Motor neuron (in vitro differentiated cells): ENCODE measurements around the gene PIK3R3. TPM values are rescaled to one million over a fixed set of nuclear protein-coding genes. Genes with fewer than 3 reads are reported as not detected.
A peak's percentile ranks its signal among the peaks of the same experiment; 100 is the strongest.
"Not testable (repeated sequence)": the region's sequence is repeated elsewhere in the genome, so short reads cannot be mapped to it uniquely, and the experiment has no call there.

Experiments used
- ATAC-seq, 8 experiments: fragments of 200-7000 bp; cut with Tn5 transposase; replicated peaks in 6 of 8; 2 replicates each; pipeline ENCODE4 v1.8.0; 2021; ENCODE audit warnings: mild to moderate bottlenecking in 8 of 8, moderate library complexity in 8 of 8
- H3K27ac ChIP-seq, 2 donors: fragments of 250-450 bp; sonication (Bioruptor Pico); 2 replicates each; pipeline ENCODE4 v1.9.0; 2021; ENCODE audit warnings: antibody characterized with exemption in 2 of 2, mild to moderate bottlenecking in 2 of 2, moderate library complexity in 1 of 2
- H3K4me1 ChIP-seq, 2 donors: fragments of 250-450 bp; sonication (Bioruptor Pico); replicated peaks in 1 of 2; 2 replicates each; pipeline ENCODE4 v1.6.1; 2021; ENCODE audit warnings: antibody characterized with exemption in 2 of 2, mild to moderate bottlenecking in 2 of 2, moderate library complexity in 1 of 2
- H3K4me3 ChIP-seq, 5 donors: fragments of 250-450 bp; sonication (Bioruptor Pico); 2 replicates each; pipeline ENCODE4 v1.9.0; 2021; ENCODE audit warnings: antibody characterized with exemption in 5 of 5, mild to moderate bottlenecking in 5 of 5, moderate library complexity in 4 of 5
- WGBS, 10 experiments: fragments of 450-650 bp; shearing (Covaris generic); methylation state at CpG; one replicate each; pipeline ENCODE4 v1.0.0; 2022; 5-methylcytosine and 5-hydroxymethylcytosine counted together
- in situ Hi-C, 9 experiments: fragments of 400-800 bp; cut with MboI; loops; one replicate each; pipeline ENCODE4 v1.15.0; 2021; ENCODE audit warnings: low sequenced_read_pairs in 9 of 9, low pct_unique_long_range_greater_than_20kb in 2 of 9; ENCODE audit not compliant: unreplicated experiment in 9 of 9
- total RNA-seq, 8 experiments: library from RNA; unstranded; fragments of 300-600 nt; gene quantifications; 2 replicates each; pipeline versions ENCODE4 v1.2.3 to v1.2.4, GENCODE V29; 2022

PIK3R3 gene
- total RNA-seq, 8 experiments from 2014 or later = 11.6 to 137 (median 39.1) TPM

DNA sequence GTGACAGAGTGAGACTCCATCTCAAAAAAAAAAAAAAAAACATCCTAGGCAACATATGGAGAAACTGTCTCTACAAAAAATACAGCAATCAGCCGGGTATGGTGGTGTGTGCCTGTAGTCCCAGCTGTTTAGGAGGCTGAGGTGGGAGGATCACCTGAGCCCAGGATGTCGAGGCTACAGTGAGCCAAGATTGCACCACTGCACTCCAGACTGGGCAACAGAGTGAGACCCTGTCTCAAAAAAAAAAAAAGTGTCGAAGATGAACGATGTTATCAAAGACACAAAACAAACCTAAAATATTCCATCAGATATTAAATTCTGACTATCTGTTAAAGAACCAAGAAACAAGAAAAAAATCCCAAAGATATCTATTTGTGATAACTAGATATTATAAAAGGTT, 38.6 kb downstream of the PIK3R3 start:
- H3K4me1 ChIP-seq, H3K27ac ChIP-seq, H3K4me3 ChIP-seq, in situ Hi-C loops, ATAC-seq: not testable (repeated sequence)
- 39 to 100% (median 93%) methylated on average over 1 to 4 of the region's 4 CpGs for WGBS, 10 experiments

DNA sequence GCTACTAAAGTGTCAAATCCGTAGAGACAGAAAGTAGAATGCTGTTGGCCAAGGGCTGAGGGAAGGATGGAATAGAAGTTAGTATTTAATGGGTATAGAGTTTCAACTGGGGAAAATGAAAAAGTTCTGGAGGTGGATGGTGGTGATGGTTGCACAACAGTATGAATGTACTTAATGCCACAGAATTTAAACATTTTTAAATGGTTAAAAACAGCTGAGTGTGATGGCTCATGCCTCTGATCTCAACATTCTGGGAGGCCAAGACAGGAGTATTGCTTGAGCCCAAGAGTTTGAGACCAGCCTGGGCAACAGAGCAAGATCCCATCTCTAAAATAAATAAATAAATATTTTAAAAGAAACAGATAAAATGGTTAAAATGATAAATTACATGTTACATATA, 44.5 kb downstream of the PIK3R3 start:
- 63 to 100% (median 92%) methylated on average over 1 of the region's 1 CpG; no CpG with 5 or more reads in 3 of the 10 experiments for WGBS, 10 experiments
- Histone ChIP-seq H3K27ac (no peak overlapping the region), H3K4me1 (no peaks in the 10 kb centered on the region), H3K4me3 (no peak overlapping the region)
- ATAC-seq = no peak
- in situ Hi-C loops = no loop called here

DNA sequence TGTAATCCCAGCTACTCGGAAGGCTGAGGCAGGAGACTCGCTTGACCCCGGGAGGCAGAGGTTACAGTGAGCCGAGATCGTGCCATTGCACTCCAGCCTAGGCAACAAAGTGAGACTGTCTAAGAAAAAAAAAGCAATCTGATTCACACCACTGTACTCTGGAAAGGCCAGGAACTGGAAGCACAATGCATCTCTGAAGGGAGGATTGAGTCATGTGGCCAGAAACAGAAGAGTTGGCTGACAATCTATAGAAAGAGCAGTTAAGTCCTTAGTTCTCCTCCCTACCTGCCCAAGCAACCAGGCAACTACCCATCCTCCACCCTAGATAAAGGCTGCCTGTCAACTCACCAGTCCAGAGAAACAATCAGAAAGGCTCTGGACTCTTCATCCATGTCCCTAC, 45.9 kb downstream of the PIK3R3 start:
- peak in 3 of 8 experiments; percentile 20 to 52 (median 51) for ATAC-seq
- no peak overlapping the region for H3K4me3 ChIP-seq
- 91 to 100% (median 97%) methylated on average over 1 to 5 of the region's 5 CpGs; no CpG with 5 or more reads in 5 of the 10 experiments for WGBS, 10 experiments
- in situ Hi-C loops = no loop called here
- no peak overlapping the region for H3K27ac ChIP-seq
- no peaks in the 10 kb centered on the region for H3K4me1 ChIP-seq

DNA sequence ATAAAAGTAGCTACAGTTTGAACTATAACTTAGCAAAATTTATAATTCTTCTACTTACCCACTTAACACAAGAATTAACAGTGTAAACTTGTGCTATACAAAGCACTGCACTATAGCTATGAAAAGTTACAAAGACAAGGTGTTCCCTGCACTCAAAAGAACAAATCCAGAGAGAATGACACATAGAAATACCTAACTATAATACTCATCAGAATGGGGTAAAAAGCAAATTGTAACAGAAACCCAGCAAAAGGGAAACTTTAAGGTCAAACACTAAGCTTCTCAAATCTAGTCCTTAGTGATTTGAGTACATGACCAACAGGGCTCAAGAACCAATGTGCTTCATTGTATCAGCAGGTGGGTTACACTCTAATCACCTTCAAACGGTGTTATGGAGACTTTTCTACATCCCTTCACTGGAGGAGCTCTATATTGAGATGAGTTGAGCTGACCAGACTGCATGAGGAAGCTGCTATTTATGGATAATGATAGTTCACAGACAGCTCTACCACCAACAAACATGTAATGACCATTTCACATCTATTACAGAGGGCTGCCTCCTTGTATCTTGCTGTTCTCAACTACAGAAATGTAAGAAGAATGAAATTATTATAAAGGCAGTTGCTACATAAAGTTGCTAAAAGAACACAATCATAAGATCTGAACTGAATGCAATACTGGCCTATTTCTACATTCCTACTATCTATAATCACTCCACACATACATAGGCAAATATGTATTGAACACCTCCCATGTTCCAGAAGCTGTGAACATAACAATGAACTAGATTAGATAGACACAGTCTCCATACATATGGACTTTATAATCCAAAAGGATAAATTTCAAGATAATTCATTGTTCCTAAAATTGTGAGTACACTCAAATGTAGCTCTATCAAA, 47.6 kb downstream of the PIK3R3 start:
- ATAC-seq = peak in 5 of 8 experiments; percentile 25 to 69 (median 53)
- Histone ChIP-seq H3K27ac (no peak overlapping the region), H3K4me1 (no peaks in the 10 kb centered on the region), H3K4me3 (no peak overlapping the region)
- WGBS, 10 experiments = 40 to 100% (median 86%) methylated on average over 1 of the region's 1 CpG; no CpG with 5 or more reads in 4 of the 10 experiments
- in situ Hi-C loops = no loop called here

DNA sequence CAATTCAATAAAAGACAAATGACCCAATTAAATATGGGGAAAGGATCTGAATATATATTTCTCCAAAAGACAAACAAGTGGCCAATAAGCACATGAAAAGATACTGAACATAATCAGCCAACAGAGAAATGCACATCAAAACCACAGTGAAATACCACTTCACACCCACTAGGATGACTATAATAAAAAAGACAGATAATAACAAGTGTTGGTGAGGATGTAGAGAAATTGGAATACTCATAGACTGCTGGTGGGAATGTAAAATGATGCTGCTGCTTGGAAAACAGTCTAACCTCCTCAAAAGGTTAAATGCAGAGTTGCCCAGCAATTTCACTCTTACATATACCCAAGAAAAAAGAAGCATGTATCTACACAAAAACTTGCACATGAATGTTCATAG, 48.9 kb downstream of the PIK3R3 start:
- no peak for ATAC-seq
- Histone ChIP-seq H3K27ac (no peak overlapping the region), H3K4me1 (no peaks in the 10 kb centered on the region), H3K4me3 (no peak overlapping the region)
- in situ Hi-C loops = no loop called here

DNA sequence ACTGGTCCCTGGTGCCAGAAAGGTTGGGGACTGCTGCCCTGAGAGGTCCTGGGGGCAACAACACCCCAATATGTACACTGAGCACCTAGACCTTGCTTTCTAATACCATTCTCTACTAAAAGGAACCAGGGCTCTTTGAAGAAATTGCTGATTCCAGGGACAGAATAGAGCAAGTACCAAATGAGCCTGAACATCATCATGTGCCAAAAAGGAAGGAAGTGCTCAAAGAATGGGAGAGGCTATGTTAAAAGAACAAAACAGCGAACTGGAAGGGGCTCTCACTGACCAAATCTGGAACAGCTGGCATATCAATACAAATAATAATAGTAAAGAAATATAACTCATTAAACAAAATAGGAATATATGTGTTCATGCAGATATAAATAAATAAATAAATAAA, 50.8 kb downstream of the PIK3R3 start:
- in situ Hi-C loops = no loop called here
- no peak for ATAC-seq
- no peak overlapping the region for H3K4me3 ChIP-seq
- no peaks in the 10 kb centered on the region for H3K4me1 ChIP-seq
- 64 to 100% (median 91%) methylated on average over 1 of the region's 1 CpG; no CpG with 5 or more reads in 2 of the 10 experiments for WGBS, 10 experiments
- H3K27ac ChIP-seq = no peak overlapping the region

DNA sequence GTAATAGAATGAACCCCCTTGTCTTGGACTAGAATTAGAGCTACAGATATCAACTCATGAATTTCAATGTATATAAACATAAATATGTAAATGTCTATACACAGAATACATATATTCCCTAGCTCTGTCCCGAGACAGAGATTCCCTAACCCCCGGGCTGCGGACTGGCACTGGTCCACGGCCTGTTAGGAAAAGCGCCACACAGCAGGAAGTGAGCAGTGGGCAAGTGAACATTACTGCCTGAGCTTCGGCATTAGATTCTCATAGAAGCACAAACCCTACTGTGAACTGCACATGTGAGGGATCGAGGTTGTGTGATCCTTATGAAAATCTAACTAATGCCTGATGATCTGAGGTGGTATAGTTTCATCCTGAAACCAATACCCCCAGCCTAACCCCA, 51.2 kb downstream of the PIK3R3 start:
- peak in 1 of 8 experiments; percentile 49 for ATAC-seq

DNA sequence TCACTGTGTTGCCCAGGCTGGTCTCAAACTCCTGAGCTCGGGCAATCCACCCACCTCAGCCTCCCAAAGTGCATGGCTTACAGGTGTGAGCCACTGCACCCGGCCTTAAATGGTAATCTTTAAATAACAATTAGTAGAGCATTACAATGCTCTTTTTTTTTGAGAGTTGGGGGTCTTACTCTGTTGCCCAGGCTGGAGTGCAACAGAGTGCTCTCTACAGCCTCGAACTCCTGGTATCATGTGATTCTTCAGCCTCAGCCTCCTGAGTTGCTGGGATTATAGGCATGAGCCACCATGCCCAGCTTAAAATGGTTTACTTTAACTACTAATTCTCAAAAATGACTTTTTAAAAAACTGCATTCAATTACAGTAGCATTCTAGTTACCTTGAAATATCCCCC, 52.2 kb downstream of the PIK3R3 start:
- 80 to 100% (median 92%) methylated on average over 1 to 3 of the region's 3 CpGs; no CpG with 5 or more reads in 2 of the 10 experiments for WGBS, 10 experiments
- in situ Hi-C loops = no loop called here
- no peak for ATAC-seq
- Histone ChIP-seq H3K4me1 (no peaks in the 10 kb centered on the region), H3K4me3 (no peak overlapping the region), H3K27ac (no peak overlapping the region)

More for the DNA sequence above, 51.2 kb downstream of the PIK3R3 start:
- H3K4me1 ChIP-seq = no peaks in the 10 kb centered on the region
- H3K27ac ChIP-seq = no peak overlapping the region
- in situ Hi-C loops = no loop called here
- 40 to 98% (median 92%) methylated on average over 1 to 7 of the region's 7 CpGs; no CpG with 5 or more reads in 4 of the 10 experiments for WGBS, 10 experiments
- H3K4me3 ChIP-seq = no peak overlapping the region

DNA sequence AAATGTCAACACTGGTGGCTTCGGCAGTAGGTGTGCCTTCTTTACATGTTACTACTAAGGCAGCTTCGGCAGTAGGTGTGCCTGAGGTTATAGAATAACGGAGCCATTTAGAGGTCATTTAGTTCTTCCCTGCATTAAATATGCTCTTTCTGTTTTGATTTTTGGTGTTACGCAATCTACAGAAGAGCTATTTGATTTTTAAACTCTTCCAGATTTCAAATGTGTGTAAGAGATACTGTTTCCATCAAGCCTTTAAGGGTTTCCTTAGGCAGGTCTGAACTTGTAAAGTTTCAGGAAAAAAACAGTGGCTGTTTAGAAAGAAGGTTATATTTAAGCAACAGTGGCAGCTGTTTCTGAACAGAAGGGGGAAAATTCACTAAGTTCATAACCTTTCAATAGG, 54.8 kb downstream of the PIK3R3 start:
- Histone ChIP-seq H3K4me1 (no peaks in the 10 kb centered on the region), H3K27ac (no peak overlapping the region), H3K4me3 (no peak overlapping the region)
- 27 to 100% (median 92%) methylated on average over 2 to 4 of the region's 4 CpGs; no CpG with 5 or more reads in 2 of the 10 experiments for WGBS, 10 experiments
- in situ Hi-C loops = no loop called here
- ATAC-seq = peak in 2 of 8 experiments; percentile 45 to 53

DNA sequence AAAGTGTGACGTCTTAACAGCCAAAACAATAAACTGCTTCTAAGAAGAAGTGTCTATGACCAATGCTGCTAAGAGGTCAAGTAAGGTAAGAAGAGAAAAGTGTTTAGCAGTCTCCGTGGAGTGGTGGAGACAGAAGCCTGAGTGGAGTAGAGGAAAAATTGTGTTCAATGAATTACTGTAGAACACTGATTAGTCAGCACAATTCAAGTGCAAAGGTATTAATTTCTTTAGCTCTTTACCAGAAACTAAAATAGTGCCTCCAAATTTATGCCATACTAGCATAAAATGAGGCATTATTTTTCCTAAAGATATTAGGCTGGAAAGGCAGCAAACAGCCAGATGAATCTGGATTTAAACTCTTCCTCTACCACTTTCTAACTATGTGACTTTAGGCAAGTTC, 56.1 kb downstream of the PIK3R3 start:
- 17 to 100% (median 90%) methylated on average over 1 to 2 of the region's 2 CpGs for WGBS, 10 experiments
- ATAC-seq = no peak
- Histone ChIP-seq H3K27ac (no peak overlapping the region), H3K4me1 (no peaks in the 10 kb centered on the region), H3K4me3 (no peak overlapping the region)
- in situ Hi-C loops = no loop called here

DNA sequence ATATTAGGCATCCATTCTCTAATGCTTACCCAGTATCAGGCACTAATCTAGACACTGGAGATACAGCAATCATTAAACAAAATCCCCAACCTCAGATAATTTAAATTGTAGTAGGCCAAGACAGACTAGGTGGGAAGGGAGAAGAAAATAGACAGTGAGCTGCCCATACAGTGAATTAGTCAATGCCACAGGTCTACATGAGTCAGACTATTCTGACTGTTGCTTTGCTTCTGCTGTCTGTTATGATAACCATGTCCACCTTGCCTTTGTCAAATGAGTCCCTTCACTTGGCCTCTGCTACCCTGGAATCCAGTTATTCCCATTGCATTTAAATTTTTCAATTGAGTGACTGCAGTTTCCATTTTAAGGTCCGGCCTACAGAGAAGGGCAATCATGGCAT, 59.5 kb downstream of the PIK3R3 start:
- H3K4me3 ChIP-seq = no peak overlapping the region
- in situ Hi-C loops = no loop called here
- no peaks in the 10 kb centered on the region for H3K4me1 ChIP-seq
- WGBS, 10 experiments = 100% methylated on average over 1 of the region's 1 CpG; no CpG with 5 or more reads in 3 of the 10 experiments
- ATAC-seq = no peak
- no peak overlapping the region for H3K27ac ChIP-seq

DNA sequence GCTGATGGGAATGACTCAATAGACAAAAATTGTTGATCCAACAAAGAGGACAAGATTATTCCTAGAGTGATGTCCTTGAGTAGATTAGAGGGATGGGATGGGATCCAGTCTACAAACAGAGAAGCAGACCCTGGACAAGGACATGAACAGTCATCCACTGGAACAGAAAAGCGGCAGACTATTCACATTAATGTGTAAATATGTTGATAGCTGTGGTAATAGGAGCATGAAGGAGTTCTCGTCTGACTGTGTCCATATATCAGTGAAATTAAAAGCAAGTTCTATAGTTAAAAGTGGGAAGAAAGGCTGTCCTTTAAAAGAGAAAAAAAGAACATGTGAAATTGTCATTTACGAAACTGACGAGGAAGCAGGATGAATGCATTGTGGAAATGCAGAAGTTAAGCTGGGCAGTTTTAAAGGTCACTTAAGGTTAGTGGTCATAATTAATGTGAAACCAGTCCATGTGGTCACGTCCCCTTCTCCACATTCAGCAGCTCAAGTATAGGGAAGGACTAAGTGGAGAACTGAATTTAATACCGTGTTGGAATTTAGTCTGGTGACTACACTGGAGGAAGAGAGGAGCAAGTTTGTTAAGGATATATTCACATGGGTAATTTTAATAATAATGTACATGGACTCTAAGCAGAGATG, 62.1 kb downstream of the PIK3R3 start:
- Histone ChIP-seq H3K27ac (no peak overlapping the region), H3K4me3 (no peak overlapping the region), H3K4me1 (no peaks in the 10 kb centered on the region)
- in situ Hi-C loops = no loop called here
- no peak for ATAC-seq
- WGBS, 10 experiments = 63 to 96% (median 90%) methylated on average over 3 to 6 of the region's 6 CpGs

DNA sequence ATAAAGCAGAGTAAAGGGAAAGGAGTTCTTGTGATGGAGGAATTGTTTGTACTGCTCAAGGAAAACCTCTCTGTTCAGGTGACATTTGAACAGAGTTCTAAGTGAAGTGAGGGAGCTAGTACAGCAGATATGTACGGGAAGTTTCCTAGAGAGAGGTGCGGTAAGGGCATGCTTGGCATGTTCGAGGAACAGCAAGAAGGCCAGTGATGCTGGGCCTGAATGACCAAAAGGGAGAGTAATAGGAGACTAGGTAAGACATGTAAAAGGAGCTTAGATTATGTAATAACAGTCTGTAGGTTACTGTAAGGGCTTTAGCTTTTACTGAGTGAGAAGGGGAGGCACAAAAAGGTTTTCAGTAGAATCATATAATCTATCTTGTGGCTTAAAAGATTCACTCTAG, 63.9 kb downstream of the PIK3R3 start:
- WGBS, 10 experiments = 47 to 100% (median 89%) methylated on average over 1 to 3 of the region's 3 CpGs; no CpG with 5 or more reads in 1 of the 10 experiments
- in situ Hi-C loops = no loop called here
- no peak for ATAC-seq

More for the DNA sequence above, 63.9 kb downstream of the PIK3R3 start:
- no peak overlapping the region for H3K27ac ChIP-seq
- H3K4me3 ChIP-seq = no peak overlapping the region
- H3K4me1 ChIP-seq = no peaks in the 10 kb centered on the region
